Lower leg skin (tissue), 3 donors: ENCODE measurements around the gene ZNF800.

Experiments
- CTCF ChIP-seq, 3 donors: fragments of 450-650 bp; IDR thresholded peaks; one replicate each; pipeline ENCODE4 v1.5.1; 2016; ENCODE audit warnings: antibody characterized with exemption in 3 of 3, mild to moderate bottlenecking in 3 of 3, moderate library complexity in 2 of 3
- POLR2A ChIP-seq, 2 donors: fragments of 450-650 bp; IDR thresholded peaks; one replicate each; pipeline ENCODE4 v1.6.1; 2016 to 2017; ENCODE audit warnings: antibody characterized with exemption in 2 of 2, mild to moderate bottlenecking in 1 of 2, moderate library complexity in 1 of 2

DNA sequence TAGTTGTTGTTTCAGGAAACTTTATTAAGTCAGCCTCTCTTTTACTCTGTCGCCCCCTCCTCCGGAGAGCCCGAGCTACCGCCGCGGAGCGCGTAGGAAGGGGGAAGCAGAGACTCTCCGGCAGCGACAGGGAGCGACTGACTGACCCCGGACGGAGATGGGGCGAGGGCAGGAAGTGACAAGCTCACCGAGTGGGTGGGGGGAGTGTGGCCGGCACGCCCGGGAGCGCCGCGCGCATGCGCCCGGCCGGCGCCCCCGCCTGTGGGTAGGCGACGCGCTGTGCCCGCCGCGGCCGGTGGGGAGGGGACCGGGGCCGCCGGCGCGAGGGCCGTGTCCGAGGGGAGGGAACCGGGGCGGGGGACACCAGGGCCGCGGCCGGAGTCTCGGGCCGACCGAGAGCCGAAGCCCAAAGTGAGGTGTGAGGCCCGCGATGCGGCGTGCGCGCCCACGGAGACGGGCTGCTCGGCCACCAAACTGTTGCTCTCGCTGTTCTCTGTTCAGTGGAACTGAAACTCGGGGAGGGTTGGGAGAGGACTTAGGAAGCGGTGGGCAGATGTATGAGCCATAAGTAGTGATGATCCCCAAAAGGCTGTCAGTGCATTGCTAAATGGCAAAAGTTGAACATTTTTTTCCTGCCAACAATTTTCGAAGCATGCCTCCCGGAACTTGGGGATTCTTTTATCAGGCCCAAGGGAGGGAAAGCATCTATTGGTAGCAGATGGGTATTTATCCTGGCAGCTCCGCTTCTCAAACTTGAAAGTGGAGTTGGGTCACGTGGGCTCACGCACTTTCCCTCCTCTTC, at the start of gene ZNF800:
- peak in 1 of 2 donors; percentile 68 for TF ChIP-seq POLR2A (IDR thresholded peaks at IDR 0.05)
- no peak for TF ChIP-seq CTCF (IDR thresholded peaks at IDR 0.05)
